C1 segment of cervical spinal cord (tissue), 14 donors: ENCODE measurements around the gene RNF11.
A peak's percentile ranks its signal among the peaks of the same experiment; 100 is the strongest.
"Not testable (repeated sequence)": the region's sequence is repeated elsewhere in the genome, so short reads cannot be mapped to it uniquely, and the experiment has no call there.

ENCODE experiments used
- DNase-seq, 14 donors: peaks; one replicate each; lab custom pipeline; 2025; lab: John Stamatoyannopoulos, UW

RNF11 gene

DNA sequence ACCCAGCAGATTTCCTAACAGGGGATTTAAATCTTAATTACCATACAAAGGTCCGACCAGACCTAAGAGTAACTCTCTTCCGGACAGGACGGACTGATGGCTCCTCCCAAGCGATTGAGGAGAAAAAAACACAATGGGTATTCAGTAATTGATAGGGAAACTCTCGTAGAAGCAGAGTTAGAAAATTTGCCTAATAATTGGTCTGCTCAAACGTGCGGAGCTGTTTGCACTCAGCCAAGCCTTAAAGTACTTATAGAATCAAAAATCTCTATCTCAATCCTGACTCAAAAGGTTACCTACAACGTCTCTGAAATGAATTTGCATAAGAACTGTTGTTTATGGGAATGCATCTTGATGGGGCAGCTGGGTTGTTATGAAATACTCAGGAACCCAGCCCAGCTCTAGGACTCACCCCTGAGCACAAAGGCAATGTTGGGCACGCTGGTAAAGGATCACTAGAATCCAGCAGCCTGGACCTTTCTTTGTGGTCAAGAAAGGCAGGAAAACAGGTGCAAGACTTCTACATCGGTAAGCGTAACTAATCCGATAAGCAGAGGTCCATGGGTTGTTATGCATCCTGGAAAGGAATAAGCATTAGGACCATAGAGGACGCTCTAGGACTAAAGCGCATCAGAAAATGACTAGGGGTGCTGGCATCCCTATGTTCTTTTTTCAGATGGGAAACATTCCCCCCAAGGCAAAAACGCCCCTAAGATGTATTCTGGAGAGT is 8.7 kb upstream of the RNF11 start:
- DNase-seq = not testable (repeated sequence)

DNA sequence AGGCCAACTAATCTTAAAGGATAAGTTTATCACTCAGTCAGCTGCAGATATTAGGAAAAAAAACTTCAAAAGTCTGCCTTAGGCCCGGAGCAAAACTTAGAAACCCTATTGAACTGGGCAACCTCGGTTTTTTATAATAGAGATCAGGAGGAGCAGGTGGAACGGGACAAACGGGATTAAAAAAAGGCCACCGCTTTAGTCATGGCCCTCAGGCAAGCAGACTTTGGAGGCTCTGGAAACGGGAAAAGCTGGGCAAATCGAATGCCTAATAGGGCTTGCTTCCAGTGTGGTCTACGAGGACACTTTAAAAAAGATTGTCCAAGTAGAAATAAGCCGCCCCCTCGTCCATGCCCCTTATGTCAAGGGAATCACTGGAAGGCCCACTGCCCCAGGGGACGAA is 7.6 kb upstream of the RNF11 start:
- not testable (repeated sequence) for DNase-seq

- DNase-seq = no peak
Measured at GRCh38 chr1:51230501-51231078, 5.5 kb upstream of the RNF11 start.

- DNase-seq = no peak
Measured at GRCh38 chr1:51231120-51231519, 5.0 kb upstream of the RNF11 start.

DNA sequence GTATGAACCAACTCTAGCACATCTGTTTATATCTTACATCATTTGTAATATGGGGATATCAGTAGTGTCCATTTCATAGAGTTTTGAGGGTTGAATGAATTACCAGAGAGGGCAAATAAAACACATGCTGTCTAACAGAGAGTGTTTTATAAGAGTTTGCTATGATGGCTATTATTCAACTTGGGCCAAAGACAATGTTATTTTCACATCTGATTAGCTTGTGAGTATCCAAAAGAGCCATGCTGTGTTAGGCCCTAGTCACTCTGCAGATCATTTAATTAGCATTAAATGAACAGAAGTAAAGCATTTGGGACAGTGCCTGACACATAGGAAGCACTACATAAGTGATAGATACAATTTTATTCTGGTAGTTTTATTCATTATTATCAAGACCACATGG is 4.2 kb upstream of the RNF11 start:
- no peak for DNase-seq

GRCh38 chr1:51234236-51234635 is 1.8 kb upstream of the RNF11 start:
- DNase-seq = not testable (repeated sequence)

DNA sequence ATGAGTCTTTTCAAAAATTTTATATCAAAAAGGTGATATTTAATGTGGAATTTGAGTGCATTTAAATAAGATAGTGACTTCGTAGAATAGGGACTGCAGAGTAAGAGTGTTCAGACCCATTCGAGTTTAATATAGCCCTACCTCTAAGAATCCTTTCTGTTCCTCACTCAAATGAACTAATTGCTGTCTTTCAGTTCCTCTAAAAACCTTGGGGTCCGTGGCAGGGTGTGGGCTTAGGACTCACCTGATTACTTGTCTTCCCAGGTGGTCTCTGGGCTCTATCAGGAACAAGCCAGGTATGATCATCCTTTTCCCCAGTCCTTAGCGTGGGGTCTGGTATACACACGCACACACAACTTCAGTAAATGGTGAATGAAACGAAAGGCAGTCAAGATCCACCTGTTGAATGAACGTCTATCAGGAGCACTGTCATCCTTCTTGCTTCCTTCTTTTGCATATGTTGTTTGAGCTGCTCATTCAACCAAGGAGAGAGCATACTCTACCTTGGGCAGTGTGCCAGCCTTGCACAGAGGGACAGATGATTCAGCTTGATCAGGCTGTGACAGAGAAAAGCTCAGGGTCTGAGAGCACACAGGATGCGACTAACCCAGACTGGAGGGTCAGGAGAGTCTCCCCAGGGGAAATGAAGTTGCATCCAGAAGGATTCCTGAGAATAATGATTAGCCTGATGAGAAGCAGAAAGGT is 1.2 kb upstream of the RNF11 start:
- peak in 10 of 14 donors; percentile 2 to 58 (median 19) for DNase-seq

GRCh38 chr1:51236531-51237350 is 668 bp downstream of the RNF11 start:
- DNase-seq = peak in 12 of 14 donors; percentile 12 to 82 (median 55)

DNA sequence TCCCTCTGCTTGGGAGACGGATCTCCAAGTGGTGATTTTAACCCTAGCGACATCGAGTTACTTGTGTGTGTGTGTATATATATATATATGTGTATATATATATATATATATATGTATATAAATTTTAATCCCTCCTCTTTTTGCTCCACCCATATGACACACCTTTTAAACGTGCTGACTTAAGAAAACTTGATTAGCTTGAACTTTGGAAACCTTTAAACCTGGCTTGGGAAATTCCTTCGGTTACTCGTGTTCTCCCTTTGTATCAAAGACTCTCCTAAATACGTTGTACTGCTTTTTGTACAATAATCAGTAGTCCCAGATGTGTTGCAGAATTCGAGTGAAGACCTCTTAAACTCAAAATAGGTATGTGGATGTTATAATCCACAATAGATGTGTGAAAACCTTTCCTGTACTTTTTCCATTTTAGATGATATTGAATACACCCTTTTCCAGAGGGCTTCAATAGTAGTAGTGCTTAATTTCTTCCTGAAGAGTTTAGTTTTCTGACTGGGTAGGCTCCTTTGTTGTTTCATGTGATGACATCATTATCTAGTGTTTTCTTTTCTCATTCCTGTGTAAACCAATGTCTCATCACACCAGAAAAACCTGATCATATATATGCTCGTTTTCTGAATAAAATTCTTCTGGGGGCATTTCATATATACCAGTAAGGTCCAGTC is 1.4 kb downstream of the RNF11 start:
- no peak for DNase-seq

- DNase-seq = peak in 7 of 14 donors; percentile 1 to 45 (median 12)
Measured at GRCh38 chr1:51238034-51238403, 1.9 kb downstream of the RNF11 start.

- DNase-seq = no peak
Measured at GRCh38 chr1:51240084-51240483, 4.0 kb downstream of the RNF11 start.

GRCh38 chr1:51241119-51241518 is 5.0 kb downstream of the RNF11 start:
- DNase-seq = no peak

DNA sequence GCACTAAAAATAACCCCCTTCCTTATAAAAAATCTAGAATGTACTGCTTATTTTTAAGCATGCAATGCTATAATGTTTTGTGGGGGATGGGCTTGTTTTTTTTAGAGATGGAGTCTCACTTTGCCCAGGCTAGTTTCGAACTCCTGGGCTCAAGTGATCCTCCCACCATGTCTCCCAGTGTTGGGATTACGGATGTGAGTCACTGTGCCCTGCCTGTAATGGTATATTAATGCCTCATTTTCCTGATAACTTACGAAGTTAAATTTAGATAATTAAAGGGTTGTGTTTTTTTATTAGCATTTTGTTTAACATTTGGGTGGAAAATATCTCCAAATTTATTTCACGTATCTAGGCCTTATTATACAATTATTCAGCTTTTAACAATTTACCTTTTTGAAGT is 6.5 kb downstream of the RNF11 start:
- no peak for DNase-seq

GRCh38 chr1:51247022-51247421 is 10.9 kb downstream of the RNF11 start:
- no peak for DNase-seq

- DNase-seq = no peak
Measured at GRCh38 chr1:51247499-51247898, 11.4 kb downstream of the RNF11 start.

DNA sequence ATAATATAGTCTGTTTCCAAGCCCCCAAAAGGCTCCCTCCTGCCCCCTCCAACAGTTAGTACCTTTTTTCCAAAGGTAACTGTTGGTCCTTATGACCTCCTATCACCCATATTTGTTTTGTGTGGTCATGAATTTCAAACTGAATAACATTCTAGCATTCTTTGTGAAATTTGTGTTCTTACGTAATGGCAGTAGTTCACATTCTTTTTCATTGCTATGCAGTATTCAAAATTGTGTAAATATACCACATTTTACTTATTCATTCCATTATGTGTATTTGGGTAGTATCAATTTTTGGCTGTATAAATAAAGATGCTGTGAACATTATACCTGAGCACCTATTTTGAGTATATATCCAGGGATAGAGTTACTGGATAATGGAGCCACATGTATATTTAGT is 13.4 kb downstream of the RNF11 start:
- no peak for DNase-seq

DNA sequence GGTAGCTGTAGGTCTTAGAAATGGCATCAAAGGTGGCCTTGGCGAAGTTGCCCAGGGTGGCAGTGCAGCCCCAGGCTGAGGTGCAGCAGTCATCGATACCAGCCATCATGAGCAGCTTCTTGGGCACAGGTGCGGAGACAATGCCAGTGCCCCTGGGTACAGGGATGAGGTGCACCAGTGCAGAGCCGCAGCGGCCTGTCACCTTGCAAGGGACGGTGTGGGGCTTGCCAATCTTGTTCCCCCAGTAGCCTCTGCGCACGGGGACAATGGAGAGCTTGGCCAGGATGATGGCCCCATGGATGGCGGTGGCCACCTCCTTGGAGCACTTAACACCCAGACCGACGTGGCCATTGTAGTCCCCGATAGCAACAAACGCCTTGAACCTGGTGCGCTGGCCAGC is 14.7 kb downstream of the RNF11 start:
- DNase-seq = not testable (repeated sequence)

DNA sequence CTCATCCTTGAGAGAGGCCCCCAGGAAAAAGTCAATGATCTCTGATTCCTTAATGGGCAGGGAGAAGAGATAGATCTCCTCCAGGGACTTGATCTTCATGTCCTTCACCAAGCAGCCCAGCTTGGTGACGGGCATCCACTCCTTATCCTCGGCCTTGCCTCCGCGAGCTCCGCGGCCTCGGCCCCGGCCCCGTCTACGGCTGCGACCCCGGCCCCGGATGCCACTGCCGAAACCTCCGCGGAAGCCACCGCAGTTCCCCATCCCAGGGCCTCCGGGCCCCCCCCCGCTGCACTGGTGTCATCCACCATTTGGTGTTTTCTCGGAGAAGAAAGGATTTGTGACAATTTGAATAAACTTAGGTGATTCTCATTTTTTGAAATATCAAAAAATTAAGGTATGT is 15.1 kb downstream of the RNF11 start:
- not testable (repeated sequence) for DNase-seq

GRCh38 chr1:51252366-51252765 is 16.3 kb downstream of the RNF11 start:
- DNase-seq = no peak

DNA sequence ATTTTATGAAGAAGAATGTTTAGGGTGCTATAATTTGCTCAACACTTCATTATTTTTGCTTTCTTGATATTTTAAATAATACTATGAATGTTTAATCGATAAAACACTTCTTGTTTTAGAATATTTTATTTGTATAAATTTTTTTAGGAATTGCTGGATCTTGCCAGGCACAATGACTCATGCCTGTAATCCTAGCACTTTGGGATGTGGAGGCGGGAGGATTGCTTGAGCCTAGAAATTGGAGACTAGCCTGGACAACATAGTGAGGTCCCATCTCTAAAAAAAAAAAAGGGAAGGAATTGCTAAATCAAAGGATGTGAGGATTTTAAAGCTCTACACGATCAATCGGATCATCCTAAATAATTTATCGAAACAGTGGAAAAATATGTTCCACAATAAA is 17.6 kb downstream of the RNF11 start:
- no peak for DNase-seq

GRCh38 chr1:51255331-51255730 is 19.3 kb downstream of the RNF11 start:
- no peak for DNase-seq
